Measurements from ENCODE around the gene CPAMD8. TPM values are rescaled to one million over a fixed set of nuclear protein-coding genes. Genes with fewer than 3 reads are reported as not detected.

Gene CPAMD8
- total RNA-seq, 1 donor from 2014 or later: 82.5 TPM

- no peak overlapping the region for H3K27ac ChIP-seq
- H3K36me3 ChIP-seq: peaks cover 17 to 33% of the 10 kb centered on the region in 2 donors
- no peak for TF ChIP-seq CTCF (IDR thresholded peaks at IDR 0.05)
- H3K4me3 ChIP-seq: no peak overlapping the region
- no peaks in the 10 kb centered on the region for H3K9me3 ChIP-seq
- DNase-seq (ENCODE audit: low spot score in 2 of 2): no peak
- H3K4me1 ChIP-seq: no peaks in the 10 kb centered on the region
- intact Hi-C loops (cut with DNase I): no loop called here
- no peaks in the 10 kb centered on the region for H3K27me3 ChIP-seq
Measured at GRCh38 chr19:17061691-17062090, 35.1 kb upstream of the CPAMD8 start.

GRCh38 chr19:17061205-17061604 is 34.6 kb upstream of the CPAMD8 start:
- no peak for TF ChIP-seq CTCF (IDR thresholded peaks at IDR 0.05)
- Histone ChIP-seq H3K36me3 (peaks cover 17 to 31% of the 10 kb centered on the region in 2 donors), H3K4me1 (no peaks in the 10 kb centered on the region), H3K4me3 (no peak overlapping the region), H3K27ac (no peak overlapping the region), H3K27me3 (no peaks in the 10 kb centered on the region), H3K9me3 (no peaks in the 10 kb centered on the region)
- no peak for DNase-seq (ENCODE audit: low spot score in 2 of 2)
- intact Hi-C loops (cut with DNase I): no loop called here

GRCh38 chr19:17060802-17061201 is 34.2 kb upstream of the CPAMD8 start:
- no peak for TF ChIP-seq CTCF (IDR thresholded peaks at IDR 0.05)
- Histone ChIP-seq H3K4me1 (no peaks in the 10 kb centered on the region), H3K36me3 (peaks cover 18 to 33% of the 10 kb centered on the region in 2 donors), H3K9me3 (no peaks in the 10 kb centered on the region), H3K27me3 (no peaks in the 10 kb centered on the region), H3K27ac (no peak overlapping the region), H3K4me3 (no peak overlapping the region)
- intact Hi-C loops (cut with DNase I): no loop called here
- DNase-seq (ENCODE audit: low spot score in 2 of 2): no peak

DNA sequence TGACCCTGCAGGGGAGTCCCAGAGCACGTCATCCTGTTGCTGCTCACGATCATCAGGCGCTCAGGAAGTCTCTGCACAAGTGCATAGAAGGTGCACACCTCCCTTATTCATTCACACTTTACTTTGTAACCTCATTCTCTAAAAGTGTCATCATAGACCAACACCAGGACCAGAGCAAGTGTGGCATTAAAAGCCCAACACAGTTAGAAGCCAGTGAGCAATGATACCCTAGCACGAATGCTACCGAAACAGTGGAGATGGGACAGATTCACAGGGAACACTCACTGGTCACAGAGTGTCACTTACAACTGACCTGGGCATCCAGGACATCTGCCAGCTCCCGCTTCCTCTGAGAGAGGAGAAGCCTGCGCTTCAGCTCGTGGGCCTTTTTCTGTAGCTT is 31.6 kb upstream of the CPAMD8 start:
- Histone ChIP-seq H3K27ac (no peak overlapping the region), H3K9me3 (no peaks in the 10 kb centered on the region), H3K4me3 (no peak overlapping the region), H3K36me3 (peaks cover 30 to 46% of the 10 kb centered on the region in 2 donors), H3K27me3 (no peaks in the 10 kb centered on the region), H3K4me1 (no peaks in the 10 kb centered on the region)
- intact Hi-C loops (cut with DNase I): no loop called here
- DNase-seq (ENCODE audit: low spot score in 2 of 2): no peak
- TF ChIP-seq CTCF (IDR thresholded peaks at IDR 0.05): no peak

GRCh38 chr19:17055636-17056035 is 29.0 kb upstream of the CPAMD8 start:
- H3K4me1 ChIP-seq: no peaks in the 10 kb centered on the region
- H3K27ac ChIP-seq: no peak overlapping the region
- no peak for DNase-seq (ENCODE audit: low spot score in 2 of 2)
- intact Hi-C loops (cut with DNase I): no loop called here
- H3K27me3 ChIP-seq: no peaks in the 10 kb centered on the region
- H3K4me3 ChIP-seq: no peak overlapping the region
- no peaks in the 10 kb centered on the region for H3K9me3 ChIP-seq
- TF ChIP-seq CTCF (IDR thresholded peaks at IDR 0.05): no peak
- peaks cover 37 to 47% of the 10 kb centered on the region in 2 donors for H3K36me3 ChIP-seq

- Histone ChIP-seq H3K27ac (no peak overlapping the region), H3K27me3 (no peaks in the 10 kb centered on the region), H3K9me3 (no peaks in the 10 kb centered on the region), H3K4me1 (no peaks in the 10 kb centered on the region), H3K36me3 (peaks cover 46% of the 10 kb centered on the region in 2 donors), H3K4me3 (no peak overlapping the region)
- TF ChIP-seq CTCF (IDR thresholded peaks at IDR 0.05): no peak
- intact Hi-C loops (cut with DNase I): loop anchor here (5.0 kb wide), 1 partner anchor 337 kb away; the partner anchor contains the start of gene NWD1
- no peak for DNase-seq (ENCODE audit: low spot score in 2 of 2)
Measured at GRCh38 chr19:17054746-17055145, 28.1 kb upstream of the CPAMD8 start.
